HG03565 (cell line): ENCODE measurements around the gene FFAR2.
"Not testable (repeated sequence)": the region's sequence is repeated elsewhere in the genome, so short reads cannot be mapped to it uniquely, and the experiment has no call there.

ENCODE experiments used
- ATAC-seq: cut with Tn5 transposase; IDR thresholded peaks from one replicate; pipeline ENCODE4 v1.9.1; 2021; ENCODE audit warnings: mild to moderate bottlenecking, moderate library complexity; ENCODE audit not compliant: unreplicated experiment

FFAR2 gene

DNA sequence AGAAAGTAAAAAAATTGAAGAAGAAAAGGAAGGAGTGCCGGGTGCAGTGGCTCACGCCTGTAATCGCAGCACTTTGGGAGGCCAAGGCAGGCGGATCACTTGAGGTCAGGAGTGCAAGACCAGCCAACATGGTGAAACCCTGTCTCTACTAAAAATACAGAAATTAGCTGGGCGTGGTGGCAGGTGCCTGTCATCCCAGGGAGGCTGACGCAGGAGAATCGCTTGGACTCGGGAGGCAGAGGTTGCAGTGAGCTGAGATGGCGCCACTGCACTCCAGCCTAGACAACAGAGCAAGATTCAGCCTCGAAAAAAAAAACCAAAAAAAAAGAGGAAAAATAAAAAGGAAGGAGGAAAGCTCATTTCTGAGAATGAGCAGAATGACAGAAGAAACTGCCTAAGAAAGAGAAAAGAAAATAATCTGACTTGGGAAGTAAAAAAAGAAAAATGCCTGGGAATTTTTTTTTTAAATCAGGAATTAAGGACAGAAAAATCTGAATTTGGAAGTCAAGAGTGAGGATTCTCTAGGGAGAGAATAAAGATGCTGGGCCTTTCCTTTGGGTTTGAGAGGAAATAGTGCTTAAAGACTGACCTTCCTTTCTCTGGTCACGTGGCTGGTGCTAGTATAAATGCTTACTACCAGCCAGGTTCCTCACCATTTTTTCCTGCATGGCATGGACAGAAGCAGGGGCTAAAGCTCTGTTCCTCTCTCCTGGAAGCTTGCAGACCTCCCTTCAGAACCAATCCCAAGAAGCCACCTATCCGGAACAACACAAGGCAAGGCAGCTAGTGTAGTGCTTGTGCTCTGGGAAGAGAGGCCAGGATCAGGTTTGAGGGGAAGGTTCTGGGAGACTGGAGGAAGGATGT is at the start of gene FFAR2:
TSS of gene FFAR2 (plus strand) at position 652 of the 864 bp plus-strand sequence. CDS start 1,458 bp downstream, outside the sequence.
- ATAC-seq: no peak

DNA sequence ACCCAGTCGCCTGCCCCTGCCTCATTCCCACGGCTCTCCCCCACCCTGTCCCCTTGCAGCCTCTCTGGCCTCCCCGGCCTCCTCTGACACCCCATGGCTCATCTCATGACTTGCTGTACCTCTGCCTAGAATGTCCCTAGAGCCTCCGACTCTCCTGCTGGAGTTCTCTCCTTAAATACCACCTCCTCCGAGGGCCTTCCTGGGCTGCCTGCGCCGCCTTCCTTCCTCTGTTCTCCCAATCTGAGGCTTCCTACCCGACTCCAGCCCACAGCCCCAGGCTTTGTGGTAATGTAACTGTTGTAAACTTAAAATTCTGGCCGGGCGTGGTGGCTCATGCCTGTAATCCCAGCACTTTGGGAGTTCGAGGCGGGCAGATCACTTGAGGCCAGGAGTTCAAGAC is 49.5 kb upstream of the FFAR2 start:
- ATAC-seq: no peak

DNA sequence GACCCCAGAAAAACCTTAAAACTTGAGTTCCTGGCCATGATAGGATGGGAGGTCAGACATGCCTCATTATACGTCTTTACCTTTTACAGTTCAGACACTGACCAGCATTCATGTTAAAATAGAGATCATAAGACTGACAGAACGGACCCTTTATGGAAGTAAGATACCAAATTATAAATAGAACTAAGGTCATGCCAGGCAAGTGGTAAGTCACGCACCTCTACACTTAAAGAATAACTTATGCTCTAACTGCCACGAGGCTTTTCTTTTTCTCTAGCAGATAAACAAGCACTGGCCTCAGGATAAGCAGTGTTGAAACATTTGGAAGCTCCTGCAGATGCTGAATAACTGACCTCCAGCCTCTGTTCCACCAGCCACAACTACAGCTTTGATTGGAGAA is 48.8 kb upstream of the FFAR2 start:
- no peak for ATAC-seq

DNA sequence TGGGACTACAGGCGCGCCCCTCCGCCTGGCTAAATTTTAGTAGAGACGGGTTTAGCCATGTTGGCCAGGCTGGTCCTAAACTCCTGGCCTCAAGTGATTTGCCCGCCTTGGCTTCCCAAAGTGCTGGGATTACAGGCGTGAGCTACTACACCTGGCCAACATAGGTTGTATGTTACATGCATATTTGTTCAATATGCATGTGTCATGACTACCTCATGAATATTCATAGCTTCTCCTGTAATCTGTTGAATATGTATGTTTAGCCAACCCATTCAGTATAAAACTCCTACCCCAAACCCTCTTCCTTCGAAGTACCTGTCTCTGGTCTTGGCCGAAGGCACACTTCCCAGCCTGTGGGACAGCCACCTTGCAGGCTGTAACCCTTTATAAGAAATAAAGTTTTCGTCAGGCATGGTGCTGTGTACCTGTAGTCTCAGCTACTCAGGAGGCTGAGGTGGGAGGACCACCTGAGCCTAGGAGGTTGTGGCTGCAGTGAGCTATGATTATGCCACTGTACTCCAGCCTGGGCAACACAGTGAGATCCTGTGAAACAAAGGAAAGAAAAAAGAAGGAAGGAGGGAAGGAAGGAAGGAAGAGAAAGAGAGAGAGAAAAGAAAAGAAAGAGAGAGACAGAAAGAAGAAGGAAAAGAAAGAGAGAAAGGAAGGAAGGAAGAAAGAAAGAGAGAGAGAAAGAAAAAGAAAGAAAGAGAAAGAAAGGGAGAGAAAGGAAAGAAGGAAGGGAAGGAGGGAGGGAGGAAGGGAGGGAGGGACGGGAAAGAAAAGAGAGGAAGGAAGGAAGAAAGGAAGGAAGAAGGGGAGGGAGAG is 47.9 kb upstream of the FFAR2 start:
- no peak for ATAC-seq

DNA sequence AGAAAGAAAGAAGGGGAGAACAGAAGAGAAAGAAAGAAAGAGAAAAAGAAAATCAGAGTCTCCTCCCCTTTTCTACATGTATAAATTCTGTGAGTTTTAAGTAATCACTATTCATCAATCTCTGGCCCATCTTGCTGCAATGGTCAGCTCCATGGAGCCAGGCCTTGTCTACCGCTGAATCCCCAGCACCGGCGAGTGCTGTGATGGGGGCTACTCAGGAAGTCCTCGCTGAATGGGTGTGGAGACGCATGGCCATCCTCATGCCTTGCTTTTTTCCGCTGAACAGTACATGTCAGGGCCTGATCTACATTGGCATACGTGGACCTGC is 47.3 kb upstream of the FFAR2 start:
- no peak for ATAC-seq

DNA sequence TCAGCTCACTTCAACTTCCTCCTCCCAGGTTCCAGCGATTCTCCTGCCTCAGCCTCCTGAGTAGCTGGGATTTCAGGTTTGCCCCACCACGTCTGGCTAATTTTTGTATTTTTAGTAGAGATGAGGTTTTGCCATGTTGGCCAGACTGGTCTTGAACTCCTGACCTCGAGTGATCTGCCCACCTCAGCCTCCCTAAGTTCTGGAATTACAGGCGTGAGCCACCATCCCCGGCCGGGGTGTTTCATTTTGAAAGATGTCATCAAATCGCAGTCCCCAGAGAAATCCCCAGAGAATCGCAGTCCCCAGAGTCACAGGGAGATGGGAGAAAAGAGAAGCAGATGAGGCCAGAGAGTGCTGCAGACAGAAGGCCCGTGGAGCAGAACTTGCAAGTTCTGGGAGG is 46.6 kb upstream of the FFAR2 start:
- not testable (repeated sequence) for ATAC-seq

DNA sequence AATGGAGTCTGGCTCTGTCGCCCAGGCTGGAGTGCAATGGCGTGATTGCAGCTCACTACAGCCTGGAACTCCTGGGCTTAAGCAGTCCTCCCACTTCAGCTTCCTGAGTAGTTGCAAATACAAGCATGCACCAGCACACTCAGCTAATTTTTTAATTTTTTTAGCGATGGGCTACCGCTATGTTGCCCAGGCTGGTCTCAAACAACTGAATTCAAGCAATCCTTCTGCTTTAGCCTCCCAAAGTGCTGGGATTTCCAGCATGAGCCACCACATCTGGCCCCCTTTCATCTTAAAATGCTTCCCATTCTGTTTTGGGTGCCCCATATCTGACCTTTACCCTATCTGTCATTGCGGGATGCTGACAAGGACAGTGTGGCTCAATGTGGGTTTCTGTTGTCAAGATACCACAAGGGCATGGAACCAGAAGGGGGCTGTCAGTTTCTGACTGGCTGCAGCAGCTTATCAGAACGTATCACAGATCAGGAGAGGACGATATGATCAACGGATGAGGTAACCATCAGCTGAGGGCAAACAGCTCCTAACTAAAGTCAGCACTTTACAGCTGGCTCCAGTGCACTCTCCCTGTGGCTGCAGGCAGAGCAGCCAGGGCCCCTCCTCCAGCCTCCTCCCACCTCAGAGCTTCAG is 44.8 kb upstream of the FFAR2 start:
- no peak for ATAC-seq

DNA sequence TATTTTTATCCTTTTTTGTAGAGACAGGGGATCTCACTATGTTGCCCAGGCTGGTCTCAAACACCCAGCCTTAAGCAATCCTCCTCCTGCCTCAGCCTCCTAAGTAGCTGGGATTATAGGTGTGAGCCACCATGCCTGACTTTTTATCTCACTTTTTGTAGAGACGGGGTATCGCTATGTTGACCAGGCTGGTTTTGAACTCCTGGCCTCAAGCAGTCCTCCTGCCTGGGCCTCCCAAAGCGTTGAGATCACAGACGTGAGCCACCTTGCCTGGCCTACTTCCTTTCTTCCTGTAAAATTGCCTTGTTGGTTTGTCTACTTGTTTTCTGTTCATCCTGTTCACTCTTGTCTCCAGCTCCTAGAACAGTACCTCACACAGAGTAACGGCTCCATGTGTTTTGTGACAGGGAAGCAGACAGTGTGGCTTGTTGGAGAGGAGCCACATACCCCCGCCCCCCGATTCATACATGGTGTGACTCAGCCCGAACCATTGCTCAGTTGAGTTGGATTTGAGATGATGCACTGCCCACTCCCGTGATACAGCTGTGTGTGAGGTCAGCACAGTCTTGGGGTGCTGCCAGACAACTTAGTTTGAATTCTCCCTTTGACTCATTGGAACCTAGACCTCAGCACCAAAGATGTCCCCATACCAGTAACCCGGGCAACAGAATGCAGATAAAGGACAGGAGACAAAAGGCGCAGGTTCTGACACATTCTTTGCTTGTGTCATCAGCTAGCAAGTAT is 43.0 kb upstream of the FFAR2 start:
- ATAC-seq: peak; percentile 76

DNA sequence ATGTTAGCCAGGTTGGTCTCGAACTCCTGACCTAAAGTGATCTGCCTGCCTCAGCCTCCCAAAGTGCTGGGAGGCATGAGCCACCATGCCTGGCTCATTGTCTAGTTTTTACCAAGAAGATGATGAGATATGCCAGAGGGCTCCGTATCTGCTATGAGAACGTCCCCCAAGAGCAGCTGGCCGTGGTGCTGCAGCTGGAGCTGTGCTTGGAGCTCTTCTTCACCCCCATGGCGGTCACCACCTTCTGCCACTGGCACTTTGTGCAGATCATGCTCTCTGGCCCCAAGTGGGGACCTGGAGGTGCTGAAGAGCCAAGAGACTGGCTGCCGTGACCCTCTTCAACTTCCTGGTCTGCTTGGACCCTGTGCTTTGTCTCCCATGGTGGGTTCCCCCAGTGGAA is 40.4 kb upstream of the FFAR2 start:
- no peak for ATAC-seq

DNA sequence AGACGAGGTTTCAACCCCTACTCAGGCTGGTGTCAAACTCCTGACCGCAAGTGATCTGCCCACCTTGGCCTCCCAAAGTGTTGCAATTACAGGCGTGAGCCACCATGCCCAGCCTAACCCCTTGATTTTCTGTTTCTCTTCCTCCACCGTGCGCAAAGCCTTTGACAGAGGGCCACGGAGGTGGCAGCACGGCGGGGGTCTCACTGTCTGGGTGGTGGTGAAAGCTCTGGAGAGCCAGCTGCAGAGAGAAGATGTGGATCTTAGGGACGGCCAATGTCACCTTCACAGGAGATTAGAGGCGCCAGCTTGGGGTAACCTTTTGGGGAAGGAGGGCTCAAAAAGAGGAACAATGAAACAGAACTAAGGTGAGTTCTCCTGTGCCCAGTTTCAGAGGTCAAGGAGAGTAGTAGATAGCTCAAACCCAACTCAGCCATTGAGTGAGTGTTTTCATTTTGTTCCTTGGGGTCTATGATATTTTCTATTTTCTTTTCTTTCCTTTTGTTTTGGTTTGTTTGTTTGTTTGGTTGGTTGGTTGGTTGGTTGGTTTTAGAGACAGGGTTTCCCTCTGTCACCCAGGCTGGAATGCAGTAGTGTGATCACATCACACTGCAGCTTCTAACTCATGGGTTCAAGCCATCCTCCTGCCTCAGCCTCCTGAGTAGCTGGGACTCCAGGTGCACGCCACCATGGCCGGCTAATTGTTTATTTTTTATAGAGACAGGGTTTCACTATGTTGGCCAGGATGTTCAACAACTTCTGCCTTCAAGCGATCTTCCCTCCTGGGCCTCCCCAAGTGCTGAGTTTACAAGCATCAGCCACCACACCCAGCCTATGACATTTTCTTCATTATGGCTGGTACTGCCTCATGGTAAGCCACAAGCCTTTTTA is 39.5 kb upstream of the FFAR2 start:
- peak; percentile 35 for ATAC-seq

DNA sequence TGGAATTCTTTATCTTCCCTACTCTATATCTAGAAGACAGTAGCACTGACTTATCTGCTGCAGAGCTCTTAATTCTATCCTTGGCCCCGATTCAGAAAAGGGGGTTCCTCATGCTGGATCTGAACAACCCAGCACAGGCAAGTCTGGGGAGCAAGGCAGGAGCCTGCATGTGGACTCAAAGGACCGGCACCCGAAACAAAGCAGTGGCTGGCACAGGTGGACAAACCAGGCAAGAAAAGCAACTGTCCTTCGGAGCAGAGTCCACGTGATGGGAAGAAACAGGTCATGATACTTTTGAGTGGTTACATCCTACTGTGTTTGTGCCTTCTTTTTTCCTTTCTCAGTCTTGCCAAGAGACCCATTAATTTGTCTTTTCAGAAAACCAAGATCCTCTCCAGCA is 38.9 kb upstream of the FFAR2 start:
- no peak for ATAC-seq

DNA sequence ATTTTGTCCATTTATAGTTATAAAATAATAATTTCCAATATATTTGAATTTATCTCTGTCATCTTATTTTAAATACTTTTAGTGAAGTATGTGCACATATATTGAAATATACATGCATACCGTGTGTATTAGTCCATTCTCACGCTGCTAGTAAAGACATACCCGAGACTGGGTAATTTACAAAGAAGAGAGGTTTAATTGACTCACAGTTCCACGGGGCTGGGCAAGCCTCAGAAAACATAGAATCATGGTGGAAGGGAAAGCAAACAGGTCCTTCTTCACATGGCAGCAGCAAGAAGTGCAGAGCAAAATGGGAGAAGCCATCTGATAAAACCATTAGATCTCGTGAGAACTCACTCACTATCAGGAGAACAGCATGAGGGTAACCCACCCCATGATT is 37.6 kb upstream of the FFAR2 start:
- no peak for ATAC-seq

DNA sequence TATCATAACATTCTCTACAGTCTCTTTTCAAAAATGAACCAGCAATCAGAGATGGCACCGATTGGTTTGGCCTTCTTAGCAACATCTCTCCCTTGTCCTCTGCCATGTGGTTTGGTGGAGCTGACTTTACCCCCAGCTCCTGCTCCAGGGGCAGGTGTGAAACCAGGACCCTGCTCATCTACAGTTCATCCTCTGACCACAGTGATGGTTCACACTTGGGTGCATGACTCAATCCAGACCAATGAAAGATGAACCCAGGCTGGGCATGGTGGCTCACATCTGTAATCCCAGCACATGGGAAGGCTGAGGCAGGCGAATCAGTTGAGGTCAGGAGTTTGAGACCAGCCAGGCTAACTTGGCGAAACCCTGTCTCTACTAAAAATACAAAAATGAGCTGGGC is 33.6 kb upstream of the FFAR2 start:
- ATAC-seq: no peak

DNA sequence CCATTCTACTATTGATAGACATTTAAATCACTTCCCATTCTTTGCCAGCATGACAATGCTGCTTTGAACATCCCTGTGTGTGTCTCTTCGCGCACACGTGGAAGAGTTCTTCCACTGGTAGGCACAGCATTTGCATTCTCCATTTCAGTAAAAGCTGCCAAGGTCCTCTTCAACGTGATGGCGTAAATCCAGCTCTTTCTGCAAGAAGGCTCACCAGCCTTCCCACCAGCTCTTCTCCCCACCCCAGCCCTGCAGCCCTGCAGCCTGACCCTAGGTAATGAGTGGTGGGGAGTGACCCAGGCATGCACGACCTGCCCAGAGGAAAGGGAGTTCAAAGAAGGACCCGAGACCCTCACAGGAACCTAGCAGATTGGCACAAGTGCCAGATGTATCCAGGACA is 31.7 kb upstream of the FFAR2 start:
- no peak for ATAC-seq

DNA sequence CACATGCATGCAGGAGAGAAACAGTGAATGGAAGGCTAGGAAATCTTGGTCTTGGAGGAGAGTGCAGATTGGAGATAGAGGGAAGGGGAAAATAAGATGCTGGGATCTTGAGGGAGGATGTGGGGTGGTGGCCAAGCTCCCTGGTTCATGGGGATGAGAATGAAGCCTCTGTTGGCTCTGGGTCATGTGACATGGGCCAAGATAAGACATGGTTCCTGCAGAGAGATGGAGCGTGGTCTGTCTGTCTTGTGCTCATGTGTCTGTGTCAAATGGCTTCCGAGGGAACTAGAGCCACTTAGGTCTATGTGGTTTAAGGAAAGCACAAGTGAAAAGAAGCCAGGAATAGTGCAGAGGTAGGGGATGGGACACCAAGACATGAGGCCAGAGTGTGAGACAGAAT is 30.8 kb upstream of the FFAR2 start:
- no peak for ATAC-seq

DNA sequence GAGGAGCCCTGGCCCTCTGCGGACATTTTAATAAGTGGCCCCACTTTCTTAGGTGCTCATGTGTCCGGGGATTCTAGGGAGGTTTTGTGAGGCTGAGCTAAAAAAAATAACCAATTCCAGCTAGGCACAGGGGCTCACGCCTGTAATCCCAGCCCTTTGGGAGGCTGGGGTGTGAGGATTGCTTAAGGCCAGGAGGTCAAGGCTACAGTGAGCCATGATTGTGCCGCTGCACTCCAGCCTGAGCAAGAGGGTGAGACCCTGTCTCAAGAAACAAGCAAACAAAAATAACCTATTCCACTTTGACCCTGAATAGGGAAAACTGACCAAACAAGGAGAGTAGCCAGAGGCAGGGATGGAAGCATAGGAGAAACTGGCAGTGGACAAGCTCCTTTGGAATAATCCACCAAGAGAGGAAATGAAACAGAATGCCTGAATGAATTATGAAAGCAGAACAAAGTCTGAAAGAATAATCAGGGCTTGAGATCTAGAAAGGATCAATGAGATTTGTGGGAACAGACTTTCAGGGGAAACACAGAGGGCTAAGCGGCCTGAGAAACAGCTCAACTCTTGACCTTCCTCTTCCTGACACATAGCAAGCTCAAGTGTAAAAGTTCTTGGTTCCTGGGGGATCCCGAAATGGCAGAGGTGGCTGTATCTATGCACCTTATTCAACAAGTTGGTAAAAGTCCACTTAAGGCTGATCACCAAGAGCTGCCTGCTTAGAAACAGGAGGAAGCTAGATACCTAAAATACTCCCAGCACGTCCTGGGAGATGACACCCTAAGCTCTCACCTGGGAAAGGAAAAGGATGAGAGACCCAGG is 30.1 kb upstream of the FFAR2 start:
- ATAC-seq: peak; percentile 40

DNA sequence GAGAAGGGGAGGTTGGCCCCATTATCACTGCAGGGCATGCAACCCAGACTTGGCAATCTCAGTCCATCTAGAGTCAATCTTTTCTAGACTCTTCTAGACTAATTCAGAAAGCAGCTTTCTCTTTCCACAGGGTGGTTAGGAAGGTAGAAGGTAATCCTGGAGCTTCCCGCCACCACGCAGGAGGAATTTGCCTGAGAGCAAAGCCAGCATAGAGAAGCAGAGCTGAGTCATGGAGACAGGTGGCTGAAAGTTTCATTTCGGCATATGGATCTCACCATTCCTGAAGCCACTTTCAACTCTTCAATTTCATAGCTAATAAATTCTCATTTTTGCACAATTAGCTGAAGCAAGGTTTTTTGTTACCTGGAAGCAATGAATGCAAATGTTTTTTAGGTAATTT is 29.0 kb upstream of the FFAR2 start:
- ATAC-seq: no peak

DNA sequence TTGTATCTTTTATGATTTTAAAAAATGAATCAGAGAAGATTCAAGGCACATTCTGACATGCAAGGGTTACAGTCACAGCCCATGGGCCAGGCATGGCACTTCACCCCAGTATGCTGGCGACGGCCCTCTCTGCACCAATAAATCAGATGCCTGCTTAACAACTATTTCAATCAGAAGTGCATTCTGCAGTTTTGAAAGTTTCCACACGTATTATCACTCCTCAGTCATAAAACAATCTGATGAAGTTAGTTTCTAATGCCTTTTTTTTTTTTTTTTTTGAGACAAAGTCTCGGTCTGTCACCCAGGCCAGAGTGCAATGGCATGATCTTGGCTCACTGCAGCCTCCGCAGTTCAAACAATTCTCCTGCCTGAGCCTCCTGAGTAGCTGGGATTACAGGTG is 28.3 kb upstream of the FFAR2 start:
- no peak for ATAC-seq

DNA sequence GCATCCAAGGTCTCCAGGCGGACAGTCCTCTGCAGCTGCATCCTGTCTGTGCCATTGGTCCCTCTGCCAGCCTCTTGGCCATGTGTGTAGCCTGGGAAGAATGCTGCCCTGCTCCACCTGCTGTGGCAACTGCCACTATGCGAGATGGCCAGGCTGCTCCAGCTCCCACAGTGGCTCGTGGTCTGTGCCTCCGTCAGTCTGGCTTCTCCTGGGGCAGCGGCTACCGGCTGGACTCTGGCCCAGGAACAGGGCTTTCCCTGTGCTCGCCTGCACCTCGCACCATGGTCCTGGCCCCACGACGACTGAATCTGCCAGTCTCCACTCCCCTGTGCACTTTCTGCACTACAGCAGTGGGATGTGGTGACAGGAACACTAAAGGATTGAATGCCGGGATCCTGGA is 26.7 kb upstream of the FFAR2 start:
- no peak for ATAC-seq
